Fibroblast of peridontal ligament (primary cell): ENCODE results near the gene LRRC56.

ENCODE experiments used
- DNase-seq: peaks from one replicate; pipeline ENCODE4 v3.0.0-alpha.2; 2010; ENCODE audit errors: extremely low read depth

The LRRC56 gene

GRCh38 chr11:539971-540481, 2.7 kb downstream of the LRRC56 start:
- DNase-seq: no peak

DNA sequence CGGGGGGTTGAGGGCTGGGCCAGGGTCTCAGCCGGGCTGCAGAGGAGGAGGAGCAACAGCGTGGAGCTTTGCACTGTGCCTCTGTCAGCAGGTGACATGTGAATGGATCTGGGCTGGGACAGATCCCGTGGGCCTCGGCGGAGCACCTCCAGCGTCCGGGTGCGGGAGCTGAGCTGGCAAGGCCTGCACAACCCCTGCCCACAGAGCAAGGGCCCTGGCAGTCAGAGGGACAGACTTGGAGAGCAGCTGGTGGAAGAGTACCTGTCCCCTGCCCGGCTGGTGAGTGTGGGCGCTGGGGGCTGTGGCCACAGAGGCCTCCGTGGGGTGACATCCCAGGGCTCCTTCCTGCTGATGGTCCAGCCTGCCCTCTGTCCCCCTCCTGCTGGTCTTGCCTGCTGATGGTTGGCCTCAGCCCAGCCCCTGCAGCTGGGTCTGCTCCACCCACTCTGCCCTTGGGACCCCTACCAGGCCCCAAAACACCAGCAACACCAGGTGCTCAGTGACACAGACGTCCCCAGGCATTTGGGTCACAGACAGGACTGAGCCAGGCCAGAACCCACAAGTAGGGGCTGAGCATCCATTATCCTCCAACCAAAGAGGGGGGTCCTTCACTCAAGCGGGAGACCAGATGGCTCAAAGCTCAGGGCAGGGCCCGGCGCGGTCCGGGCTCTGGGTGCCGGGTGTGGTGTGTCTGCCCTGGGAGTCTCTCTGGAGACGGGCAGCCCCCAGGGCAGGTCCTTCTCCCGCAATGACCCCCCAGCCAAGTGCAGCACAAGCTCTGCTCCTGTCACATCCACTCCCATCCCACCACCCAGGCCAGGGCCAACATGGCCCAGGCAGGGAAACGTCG, 3.5 kb downstream of the LRRC56 start:
- no peak for DNase-seq

DNA sequence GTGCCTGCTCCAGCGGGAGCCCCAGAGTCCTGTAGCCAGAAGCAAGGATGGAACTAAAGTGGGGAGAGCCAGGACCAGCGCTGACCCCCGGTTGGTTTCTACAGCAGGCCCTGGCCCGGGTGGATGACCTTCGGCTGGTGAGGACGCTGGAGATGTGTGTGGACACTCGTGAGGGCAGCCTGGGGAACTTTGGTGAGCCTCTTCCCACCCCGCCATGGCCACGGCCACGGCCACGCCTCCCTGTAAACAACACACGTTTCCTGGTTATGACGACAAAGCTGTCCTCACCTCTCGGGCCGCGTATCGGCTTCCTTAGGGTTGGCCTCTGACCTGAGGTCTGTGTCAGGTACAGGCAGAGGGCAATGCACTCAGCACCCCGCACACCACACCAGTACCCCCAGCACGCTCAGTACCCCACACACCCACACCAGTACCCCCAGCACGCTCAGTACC, 4.1 kb downstream of the LRRC56 start:
- no peak for DNase-seq

DNA sequence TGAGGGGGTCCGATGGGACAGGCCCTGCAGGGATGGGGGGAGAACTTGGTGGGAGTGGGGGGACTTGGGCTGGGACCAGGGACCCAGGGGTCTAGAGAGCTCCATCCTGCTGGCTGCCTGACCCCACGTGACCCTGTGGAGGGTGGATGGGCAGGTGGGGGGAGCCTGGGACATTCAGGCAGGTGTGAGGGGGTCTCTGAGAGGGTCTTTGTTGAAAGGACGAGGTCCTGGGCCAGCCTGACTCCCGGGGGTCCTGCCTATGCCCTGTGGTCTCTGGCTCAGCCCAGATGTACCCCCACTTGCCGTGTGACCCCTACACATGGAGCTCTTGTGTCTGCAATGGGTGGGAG, 7.5 kb downstream of the LRRC56 start:
- no peak for DNase-seq

- no peak for DNase-seq
These were observed 7.8 kb downstream of the LRRC56 start for GRCh38 chr11:545171-545570.

DNA sequence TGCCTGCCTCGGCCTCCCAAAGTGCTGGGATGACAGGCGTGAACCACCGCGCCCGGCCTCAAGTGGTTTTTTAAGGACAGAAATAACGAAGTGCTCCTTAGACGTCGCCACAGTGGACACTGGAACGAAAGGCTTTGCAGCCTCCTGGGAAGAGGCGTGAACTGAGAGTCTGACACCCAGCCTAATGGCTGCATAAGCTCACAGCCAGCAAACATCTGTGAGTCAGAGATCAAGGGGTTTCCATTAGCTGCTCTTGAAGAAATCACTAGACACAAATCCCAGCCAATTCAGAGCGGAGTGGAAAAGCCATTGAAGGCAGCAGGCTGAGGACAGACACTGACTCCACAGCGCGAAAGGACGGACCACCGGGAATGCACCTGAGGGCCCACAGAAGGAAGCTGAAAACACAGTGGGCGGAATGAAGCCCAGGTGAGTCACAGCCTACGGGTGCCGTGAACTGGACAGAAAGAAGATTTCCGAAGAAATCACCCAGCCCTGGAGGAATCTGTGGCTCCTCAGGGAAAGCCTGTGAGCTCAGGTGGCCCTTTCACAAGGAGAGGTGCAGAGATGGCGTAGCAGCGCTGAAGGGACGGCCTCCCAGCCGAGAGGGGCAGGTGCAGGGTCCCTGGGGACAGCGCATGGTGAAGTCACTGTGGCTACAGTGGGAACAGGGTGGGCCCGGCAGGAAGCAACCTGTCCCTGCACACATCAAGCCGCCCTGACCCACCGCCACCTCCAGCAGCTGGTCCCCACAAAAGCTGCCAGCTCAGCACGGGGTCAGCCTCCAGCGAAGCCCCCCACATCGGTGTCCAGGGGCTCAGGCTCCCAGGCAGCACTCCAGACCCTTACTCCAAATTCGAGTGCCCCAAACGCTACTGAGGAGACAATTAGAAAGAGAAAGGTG, 11.6 kb downstream of the LRRC56 start:
- no peak for DNase-seq

DNA sequence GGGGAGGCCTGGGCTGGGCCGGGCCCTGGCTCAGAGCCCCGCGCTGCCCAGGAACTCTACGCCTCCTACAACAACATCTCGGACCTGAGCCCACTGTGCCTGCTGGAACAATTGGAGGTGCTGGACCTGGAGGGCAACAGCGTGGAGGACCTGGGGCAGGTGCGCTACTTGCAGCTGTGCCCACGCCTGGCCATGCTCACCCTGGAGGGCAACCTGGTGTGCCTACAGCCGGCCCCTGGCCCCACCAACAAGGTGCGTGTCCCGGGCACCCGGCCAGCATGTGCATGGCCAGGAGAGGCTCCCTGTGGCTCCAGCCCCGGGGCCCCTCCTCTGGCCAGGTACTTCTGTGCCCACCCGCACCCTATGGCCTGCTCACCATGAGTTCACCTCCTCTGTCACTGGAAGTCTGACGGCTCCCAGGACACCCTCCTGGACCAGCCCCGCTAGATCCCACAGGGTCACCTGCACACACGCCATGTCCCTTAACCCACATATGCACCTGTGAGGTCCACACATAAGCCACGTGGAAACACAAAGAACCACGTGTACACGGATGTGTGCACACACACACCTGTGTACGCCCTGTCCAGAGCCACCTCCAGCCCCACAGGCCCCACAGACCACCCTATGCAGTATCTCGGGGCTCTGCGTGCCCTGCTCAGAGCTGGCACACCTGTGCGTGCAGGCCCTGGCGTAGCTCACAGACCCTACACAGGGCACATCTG, 12.9 kb downstream of the LRRC56 start:
- DNase-seq: no peak

DNA sequence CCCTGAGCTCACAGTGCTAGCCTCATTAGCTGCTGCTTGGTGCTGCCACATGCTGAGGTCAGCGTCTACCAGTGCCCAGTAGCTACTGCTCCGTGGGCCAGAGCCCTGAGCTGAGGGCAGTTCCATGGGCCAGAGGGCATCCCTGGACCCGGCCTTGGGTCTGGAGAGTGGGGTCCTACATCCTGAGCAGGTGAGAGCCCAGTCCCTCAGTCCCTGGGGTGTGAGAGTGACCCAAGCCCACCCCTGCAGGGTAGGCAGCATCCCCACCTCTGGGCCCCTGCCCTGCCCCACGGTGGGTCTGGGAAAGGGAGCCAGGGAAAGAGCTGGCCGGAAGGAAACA, 13.4 kb downstream of the LRRC56 start:
- no peak for DNase-seq

- no peak for DNase-seq
These were observed 13.8 kb downstream of the LRRC56 start for GRCh38 chr11:551131-551530.

GRCh38 chr11:551596-551995, 14.3 kb downstream of the LRRC56 start:
- DNase-seq: no peak

- DNase-seq: no peak
These were observed 16.0 kb downstream of the LRRC56 start for GRCh38 chr11:553083-553987.

DNA sequence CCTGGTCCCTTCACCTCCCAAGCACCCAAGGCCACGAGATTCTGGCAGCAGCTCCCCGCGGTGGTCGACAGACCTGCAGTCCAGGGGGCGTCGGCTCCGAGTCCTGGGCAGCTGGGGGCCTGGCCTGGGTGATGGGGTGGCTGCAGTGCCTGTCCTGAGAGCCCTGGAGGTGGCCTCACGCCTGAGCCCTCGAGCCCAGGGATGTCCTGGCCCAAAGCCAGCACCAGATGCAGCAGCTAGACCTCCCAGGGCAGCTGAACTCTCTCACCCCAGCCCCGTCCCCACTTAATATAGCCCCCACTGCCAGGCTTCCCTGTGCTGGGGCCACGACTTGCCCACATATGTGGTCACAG, 16.6 kb downstream of the LRRC56 start:
- no peak for DNase-seq

DNA sequence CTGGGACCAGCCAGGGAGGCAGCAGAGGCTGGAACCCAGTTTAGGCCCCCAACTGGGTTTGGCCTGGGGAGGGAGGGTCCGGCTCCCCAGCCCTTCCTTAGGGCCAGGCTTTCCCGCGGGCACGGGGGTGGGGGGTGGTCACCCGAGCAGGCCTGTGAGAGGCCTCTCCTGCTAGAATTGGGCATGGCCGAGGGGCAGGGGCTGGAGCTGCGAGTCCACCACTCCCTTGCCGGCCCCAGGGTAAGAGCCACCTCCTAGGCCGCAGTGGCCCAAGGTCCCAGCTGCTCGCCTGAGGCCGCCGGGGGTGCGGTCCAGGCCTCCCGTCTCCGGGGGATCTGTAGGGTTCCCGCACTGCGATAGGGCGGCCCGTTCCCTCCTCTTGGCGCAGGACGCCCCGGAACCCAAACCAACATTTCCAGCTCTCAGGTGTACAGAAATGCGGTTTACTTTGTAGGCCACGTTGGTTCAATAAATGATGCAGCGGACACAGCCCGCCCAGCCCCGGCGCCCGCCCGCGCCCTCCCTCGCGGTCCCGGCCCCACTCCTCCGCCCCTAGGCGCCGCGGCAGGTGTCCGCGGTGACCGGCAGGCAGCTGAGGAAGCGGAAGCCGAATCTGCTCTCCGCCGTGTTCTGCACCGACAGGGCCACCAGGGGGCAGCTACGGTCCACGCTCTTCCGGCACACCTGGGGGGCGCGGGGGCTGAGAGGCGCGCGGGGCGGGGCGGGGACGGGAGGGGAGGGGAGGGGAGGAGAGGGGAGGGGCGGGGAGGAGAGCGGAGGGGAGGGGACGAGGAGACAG, 17.3 kb downstream of the LRRC56 start:
- DNase-seq: no peak

GRCh38 chr11:555227-555779, 18.0 kb downstream of the LRRC56 start:
- no peak for DNase-seq

DNA sequence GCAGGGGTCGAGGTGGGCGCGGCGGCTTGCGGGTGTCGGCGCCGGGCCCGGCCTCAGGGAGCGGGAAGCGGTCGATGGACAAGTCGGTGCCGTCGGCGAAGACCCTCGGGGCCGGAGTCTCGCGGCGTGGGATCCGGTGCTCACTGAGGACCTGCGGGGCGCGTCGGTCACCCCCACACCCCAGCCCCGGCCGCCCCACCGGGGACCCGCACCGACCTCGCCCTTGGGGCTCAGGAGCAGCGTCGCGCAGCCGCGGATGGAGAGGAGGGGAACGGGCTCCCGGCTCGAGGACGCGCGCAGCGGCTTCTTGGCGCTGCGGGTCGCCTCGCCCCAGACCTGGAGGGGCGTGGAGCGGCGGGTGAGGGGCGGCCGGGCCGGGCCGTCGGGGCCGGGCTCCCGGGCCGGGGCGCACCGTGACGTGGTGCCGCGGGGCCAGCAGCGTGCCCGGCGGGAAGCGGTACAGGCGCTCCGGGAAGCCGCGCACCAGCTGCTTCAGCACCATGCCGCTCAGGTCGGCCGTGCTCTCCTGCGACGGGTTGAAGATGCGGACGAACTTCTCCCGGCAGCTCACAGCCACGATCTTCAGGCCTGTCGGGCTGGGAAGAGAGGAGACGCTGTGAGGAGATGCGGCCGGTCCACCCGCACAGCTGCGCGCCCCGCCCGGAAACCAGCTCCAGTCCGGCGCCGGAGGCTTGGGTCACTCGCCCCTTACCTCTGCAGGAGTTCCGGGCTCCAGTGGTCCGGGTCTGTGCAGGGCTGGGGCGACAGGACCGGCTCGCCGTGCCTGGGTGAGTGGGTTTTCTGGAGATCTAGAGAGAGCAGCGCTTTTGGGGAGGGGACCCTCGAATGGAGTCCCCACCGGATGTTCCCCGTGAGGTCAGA, 18.7 kb downstream of the LRRC56 start:
- DNase-seq: no peak

- no peak for DNase-seq
These were observed 19.4 kb downstream of the LRRC56 start for GRCh38 chr11:556662-557256.

- DNase-seq: no peak
These were observed 20.2 kb downstream of the LRRC56 start for GRCh38 chr11:557328-558132.

- no peak for DNase-seq
These were observed 21.2 kb downstream of the LRRC56 start for GRCh38 chr11:558503-558902.
